ENCODE results near the gene MBOAT7.

Gene MBOAT7

GRCh38 chr19:54160854-54161253, 28.5 kb downstream of the MBOAT7 start:
- DNase-seq: no peak

- DNase-seq: peak; percentile 46
Measured at GRCh38 chr19:54160182-54160811, 29.1 kb downstream of the MBOAT7 start.

GRCh38 chr19:54159352-54160181, 29.8 kb downstream of the MBOAT7 start, which contains the start of gene LENG1:
TSS of gene LENG1 (minus strand) at chr19:54159721. CDS start at chr19:54159695, 26 bp downstream.
- DNase-seq: peak; percentile 100

- peak; percentile 38 for DNase-seq
Measured at GRCh38 chr19:54158812-54159351, 30.5 kb downstream of the MBOAT7 start.

- DNase-seq: no peak
Measured at GRCh38 chr19:54156953-54157352, 32.4 kb downstream of the MBOAT7 start.

GRCh38 chr19:54156490-54156889, 32.9 kb downstream of the MBOAT7 start:
- DNase-seq: no peak

GRCh38 chr19:54155694-54156093, 33.7 kb downstream of the MBOAT7 start:
- DNase-seq: no peak

GRCh38 chr19:54154603-54155345, 34.6 kb downstream of the MBOAT7 start:
- peak; percentile 69 for DNase-seq

- DNase-seq: no peak
Measured at GRCh38 chr19:54153731-54154326, 35.6 kb downstream of the MBOAT7 start.

GRCh38 chr19:54152878-54153524, 36.4 kb downstream of the MBOAT7 start:
- no peak for DNase-seq

GRCh38 chr19:54152267-54152666, 37.1 kb downstream of the MBOAT7 start:
- DNase-seq: no peak

GRCh38 chr19:54151362-54152035, 37.9 kb downstream of the MBOAT7 start:
- DNase-seq: no peak

- DNase-seq: no peak
Measured at GRCh38 chr19:54149021-54149812, 40.2 kb downstream of the MBOAT7 start.

- DNase-seq: no peak
Measured at GRCh38 chr19:54148158-54148557, 41.2 kb downstream of the MBOAT7 start.

GRCh38 chr19:54147676-54148075, 41.7 kb downstream of the MBOAT7 start:
- DNase-seq: no peak

- DNase-seq: no peak
Measured at GRCh38 chr19:54145541-54146158, 43.7 kb downstream of the MBOAT7 start.

- no peak for DNase-seq
Measured at GRCh38 chr19:54142166-54142780, 47.1 kb downstream of the MBOAT7 start.

- DNase-seq: peak; percentile 30
Measured at GRCh38 chr19:54141356-54141755, 48.0 kb downstream of the MBOAT7 start.

GRCh38 chr19:54138489-54139256, 50.7 kb downstream of the MBOAT7 start:
- no peak for DNase-seq

All from EL (cell line).